Large intestine (tissue), 12 donors: ENCODE measurements around the gene RESF1. TPM values are rescaled to one million over a fixed set of nuclear protein-coding genes. Genes with fewer than 3 reads are reported as not detected.

Experiments
- DNase-seq, 2 donors: peaks; one replicate each; pipeline versions ENCODE4 v3.0.0 to v3.0.0-alpha.2; 2013
- H3K27ac ChIP-seq: one replicate; pipeline ENCODE4 v1.5.1; 2013; ENCODE audit warnings: low read length
- H3K27me3 ChIP-seq: 2 replicates; pipeline ENCODE4 v1.6.1; 2013; ENCODE audit warnings: low read length; ENCODE audit not compliant: control insufficient read depth, insufficient read depth
- H3K36me3 ChIP-seq: 2 replicates; pipeline ENCODE4 v1.6.1; 2013; ENCODE audit warnings: low read length; ENCODE audit not compliant: control insufficient read depth, insufficient read depth
- H3K4me1 ChIP-seq: one replicate; pipeline ENCODE4 v1.6.1; 2013; ENCODE audit warnings: low read length; ENCODE audit not compliant: control insufficient read depth, insufficient read depth
- H3K4me3 ChIP-seq: one replicate; pipeline ENCODE4 v1.5.1; 2013; ENCODE audit warnings: low read length
- H3K9me3 ChIP-seq: one replicate; pipeline ENCODE4 v1.6.1; 2013; ENCODE audit warnings: mild to moderate bottlenecking, low read depth, low read length, moderate library complexity; ENCODE audit not compliant: control insufficient read depth
- WGBS: methylation state at CpG from one replicate; pipeline ENCODE4 v1.1.5; 2013; ENCODE audit warnings: low lambda C conversion rate; ENCODE audit not compliant: insufficient coverage; 5-methylcytosine and 5-hydroxymethylcytosine counted together
- long read RNA-seq, 11 donors: transcript quantifications; one replicate each; lab custom pipeline, GENCODE V29; 2026
- polyA plus RNA-seq: library from polyadenylated mRNA; unstranded; fragments of 120-200 nt; gene quantifications from one replicate; pipeline ENCODE4 v1.2.1, GENCODE V29; 2013

RESF1 gene, protein sequence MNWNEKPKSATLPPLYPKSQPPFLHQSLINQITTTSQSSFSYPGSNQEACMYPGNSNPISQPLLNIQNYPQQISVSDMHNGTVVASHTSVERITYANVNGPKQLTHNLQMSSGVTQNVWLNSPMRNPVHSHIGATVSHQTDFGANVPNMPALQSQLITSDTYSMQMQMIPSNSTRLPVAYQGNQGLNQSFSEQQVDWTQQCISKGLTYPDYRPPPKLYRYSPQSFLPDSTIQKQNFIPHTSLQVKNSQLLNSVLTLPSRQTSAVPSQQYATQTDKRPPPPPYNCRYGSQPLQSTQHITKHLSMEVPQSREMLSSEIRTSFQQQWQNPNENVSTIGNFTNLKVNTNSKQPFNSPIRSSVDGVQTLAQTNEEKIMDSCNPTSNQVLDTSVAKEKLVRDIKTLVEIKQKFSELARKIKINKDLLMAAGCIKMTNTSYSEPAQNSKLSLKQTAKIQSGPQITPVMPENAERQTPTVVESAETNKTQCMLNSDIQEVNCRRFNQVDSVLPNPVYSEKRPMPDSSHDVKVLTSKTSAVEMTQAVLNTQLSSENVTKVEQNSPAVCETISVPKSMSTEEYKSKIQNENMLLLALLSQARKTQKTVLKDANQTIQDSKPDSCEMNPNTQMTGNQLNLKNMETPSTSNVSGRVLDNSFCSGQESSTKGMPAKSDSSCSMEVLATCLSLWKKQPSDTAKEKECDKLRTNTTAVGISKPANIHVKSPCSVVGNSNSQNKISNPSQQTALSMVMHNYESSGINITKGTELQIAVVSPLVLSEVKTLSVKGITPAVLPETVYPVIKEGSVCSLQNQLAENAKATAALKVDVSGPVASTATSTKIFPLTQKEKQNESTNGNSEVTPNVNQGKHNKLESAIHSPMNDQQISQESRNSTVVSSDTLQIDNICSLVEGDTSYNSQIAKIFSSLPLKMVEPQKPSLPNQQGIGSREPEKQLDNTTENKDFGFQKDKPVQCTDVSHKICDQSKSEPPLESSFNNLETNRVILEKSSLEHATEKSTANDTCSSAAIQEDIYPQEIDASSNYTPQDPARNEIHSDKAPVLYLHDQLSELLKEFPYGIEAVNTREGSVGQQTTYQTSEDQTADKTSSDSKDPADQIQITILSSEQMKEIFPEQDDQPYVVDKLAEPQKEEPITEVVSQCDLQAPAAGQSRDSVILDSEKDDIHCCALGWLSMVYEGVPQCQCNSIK (N-terminal part only)
- polyA plus RNA-seq: 68.6 TPM
- long read RNA-seq, donor 1, partial matches to known transcripts: 10 of 14 reads
- long read RNA-seq, donor 1, other reads (novel, unspliced or antisense): 0 of 14 reads
- long read RNA-seq, donor 2, transcript KIAA1551-208 (2 exons, 883 nt): major isoform, 8 of 30 reads
- long read RNA-seq, donor 2, partial matches to known transcripts: 21 of 30 reads
- long read RNA-seq, donor 2, other reads (novel, unspliced or antisense): 0 of 30 reads
- long read RNA-seq, donor 3: 0 reads
- long read RNA-seq, donor 4, partial matches to known transcripts: 0 of 5 reads
- long read RNA-seq, donor 4, other reads (novel, unspliced or antisense): 0 of 5 reads
- long read RNA-seq, donor 5, partial matches to known transcripts: 6 of 8 reads
- long read RNA-seq, donor 5, other reads (novel, unspliced or antisense): 0 of 8 reads
- long read RNA-seq, donor 6, transcript KIAA1551-208 (2 exons, 883 nt): major isoform, 7 of 37 reads
- long read RNA-seq, donor 6, partial matches to known transcripts: 26 of 37 reads
- long read RNA-seq, donor 6, other reads (novel, unspliced or antisense): 0 of 37 reads
- long read RNA-seq, donor 7: 0 reads
- long read RNA-seq, donor 8, transcript KIAA1551-208 (2 exons, 883 nt): major isoform, 7 of 34 reads
- long read RNA-seq, donor 8, partial matches to known transcripts: 23 of 34 reads
- long read RNA-seq, donor 8, other reads (novel, unspliced or antisense): 0 of 34 reads
- long read RNA-seq, donor 9, partial matches to known transcripts: 12 of 16 reads
- long read RNA-seq, donor 9, other reads (novel, unspliced or antisense): 0 of 16 reads
- long read RNA-seq, donor 10, full-length matches to known transcripts: 6 of 18 reads
- long read RNA-seq, donor 10, partial matches to known transcripts: 12 of 18 reads
- long read RNA-seq, donor 10, other reads (novel, unspliced or antisense): 0 of 18 reads
- long read RNA-seq, donor 11, partial matches to known transcripts: 8 of 12 reads
- long read RNA-seq, donor 11, other reads (novel, unspliced or antisense): 0 of 12 reads

DNA sequence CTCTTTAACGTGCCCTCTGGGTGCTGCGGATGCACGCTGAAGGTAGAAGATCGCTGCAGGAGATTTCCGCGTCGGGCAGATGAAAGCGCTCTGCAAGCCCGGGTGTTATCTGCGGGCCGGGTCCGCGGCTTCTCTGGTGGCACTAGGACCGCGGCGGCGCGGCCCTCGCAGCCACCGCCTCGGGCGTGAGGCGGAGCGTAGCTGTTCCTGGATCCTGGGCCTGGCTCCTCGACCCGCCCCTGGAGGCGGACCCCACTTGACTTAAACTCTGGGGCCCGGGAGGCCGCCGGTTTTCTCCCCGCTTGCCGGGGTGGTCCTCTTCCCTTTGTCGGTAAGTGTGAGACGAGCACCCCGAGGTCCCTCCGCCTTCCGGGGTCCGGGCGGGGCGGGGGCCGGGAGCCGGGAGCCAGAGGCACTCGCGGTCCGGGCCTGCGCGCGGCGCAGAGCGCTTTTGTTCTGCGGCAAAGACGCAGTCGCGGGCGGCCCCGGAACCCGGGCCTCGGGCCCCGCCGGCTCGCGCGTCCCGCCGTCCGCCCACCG lies at the start of gene RESF1:
RESF1 (plus strand) TSS at position 255 of the 540 bp plus-strand sequence. CDS start 21,541 bp downstream, outside the sequence.
- Histone ChIP-seq H3K27me3 (no peaks in the 10 kb centered on the region), H3K4me1 (peaks cover 21% of the 10 kb centered on the region), H3K36me3 (peaks cover 17% of the 10 kb centered on the region), H3K9me3 (no peaks in the 10 kb centered on the region), H3K4me3 (peak within 1 kb of the TSS; percentile 60), H3K27ac (peak within 1 kb of the TSS; percentile 93)
- DNase-seq: peak; percentile 93 to 97
- WGBS: 0% methylated on average over 2 of the region's 67 CpGs

DNA sequence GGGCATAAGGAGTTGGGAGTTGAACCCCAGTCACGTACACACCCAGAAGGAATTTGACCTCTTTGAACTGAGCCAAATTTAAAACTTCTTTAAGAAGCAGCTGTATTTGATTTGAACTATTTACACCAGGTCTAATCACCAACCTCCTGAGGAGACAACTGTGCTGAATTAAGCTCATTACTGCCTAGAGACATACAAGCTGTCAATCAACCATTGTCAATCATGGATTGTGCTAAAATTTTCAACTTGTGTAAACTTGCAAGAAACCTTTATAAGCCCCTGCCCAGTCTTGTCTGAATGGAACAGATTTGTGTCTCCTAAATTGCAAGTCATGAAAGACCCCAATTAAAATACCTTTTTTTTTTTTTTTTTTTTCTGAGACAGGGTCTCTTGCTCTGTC lies 44.3 kb upstream of the RESF1 start:
- Histone ChIP-seq H3K9me3 (peaks cover 15% of the 10 kb centered on the region), H3K4me3 (no peak overlapping the region), H3K4me1 (no peaks in the 10 kb centered on the region), H3K27ac (no peak overlapping the region), H3K36me3 (no peaks in the 10 kb centered on the region), H3K27me3 (no peaks in the 10 kb centered on the region)
- no peak for DNase-seq
- WGBS: no CpG with 5 or more reads among the region's 1 CpG

DNA sequence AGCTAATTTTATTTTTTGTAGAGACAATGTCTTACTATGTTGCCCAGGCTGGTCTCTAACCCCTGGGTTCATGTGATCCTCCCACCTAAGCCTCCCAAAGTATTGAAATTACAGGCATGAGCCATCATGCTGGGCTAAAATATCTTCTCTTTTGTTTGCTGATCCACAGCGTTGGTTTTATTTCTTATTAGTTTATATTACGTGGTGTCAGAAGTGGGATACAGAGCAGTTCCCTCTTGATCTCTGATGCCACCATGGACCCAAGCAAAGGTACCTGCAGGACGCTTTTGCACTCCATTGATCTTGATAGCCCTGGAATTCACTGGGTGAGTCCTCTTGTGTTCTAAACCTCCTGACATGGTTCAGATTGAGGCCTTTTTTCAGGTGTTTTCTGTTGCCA lies 43.8 kb upstream of the RESF1 start:
- Histone ChIP-seq H3K4me1 (no peaks in the 10 kb centered on the region), H3K27me3 (no peaks in the 10 kb centered on the region), H3K36me3 (no peaks in the 10 kb centered on the region), H3K27ac (no peak overlapping the region), H3K9me3 (peaks cover 15% of the 10 kb centered on the region), H3K4me3 (no peak overlapping the region)
- DNase-seq: no peak
- WGBS: 100% methylated on average over 1 of the region's 3 CpGs

DNA sequence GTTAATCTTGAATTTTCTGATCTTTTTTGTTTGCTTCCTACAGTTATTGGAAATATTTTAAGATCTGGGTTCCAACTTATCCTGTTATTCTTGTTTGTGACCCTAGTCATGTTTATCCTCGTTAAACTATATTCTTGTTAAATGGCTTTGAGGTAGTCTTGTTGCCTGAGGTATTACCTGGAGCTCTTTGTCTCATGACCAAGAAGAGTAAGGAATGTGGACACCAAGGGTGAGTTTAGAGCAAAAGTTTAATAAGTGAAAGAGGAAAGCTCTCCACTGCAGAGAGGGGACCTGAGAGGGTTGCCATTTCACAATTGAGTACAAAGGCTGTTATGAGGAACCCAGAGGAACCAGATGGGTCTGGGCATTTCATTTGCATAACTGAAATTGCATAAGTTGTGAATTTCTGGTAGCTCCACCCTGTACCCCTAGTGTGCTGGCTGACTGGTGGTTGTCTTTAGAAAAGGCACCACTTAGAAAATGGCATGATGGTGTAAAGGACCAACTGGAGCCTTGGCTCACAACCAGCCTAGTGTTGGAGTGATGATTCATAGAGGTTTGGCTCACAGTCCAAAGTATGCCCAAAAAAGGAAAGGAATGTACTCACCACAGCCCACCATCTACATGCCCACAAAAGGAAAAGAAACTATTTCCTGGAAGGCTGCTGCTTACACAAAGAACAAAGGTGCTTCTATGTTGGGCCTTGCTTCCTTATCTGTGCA lies 36.7 kb upstream of the RESF1 start:
- WGBS: no CpG with 5 or more reads among the region's 1 CpG
- no peak for DNase-seq
- H3K27ac ChIP-seq: no peak overlapping the region

DNA sequence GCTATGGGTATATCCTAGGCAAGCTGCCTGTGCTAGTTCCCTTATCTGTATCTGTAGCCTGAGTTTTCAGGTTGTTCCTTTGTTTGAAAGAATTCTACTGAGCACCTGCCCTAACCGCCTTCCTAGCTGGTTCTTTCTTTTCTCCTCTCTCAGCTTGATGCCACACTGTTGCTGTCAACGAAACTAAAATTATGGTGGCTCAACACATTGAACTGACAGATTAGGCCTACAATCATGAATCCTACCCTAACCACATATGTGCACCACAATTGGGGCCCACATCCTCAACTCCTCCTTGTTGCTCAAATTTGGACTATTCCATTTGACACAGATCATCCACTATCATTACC lies 36.2 kb upstream of the RESF1 start:
- WGBS: 100% methylated on average over 1 of the region's 2 CpGs
- H3K27ac ChIP-seq: no peak overlapping the region
- no peak for DNase-seq

More for the DNA sequence above, 36.7 kb upstream of the RESF1 start:
- peaks cover 9% of the 10 kb centered on the region for H3K9me3 ChIP-seq
- no peaks in the 10 kb centered on the region for H3K36me3 ChIP-seq
- H3K27me3 ChIP-seq: no peaks in the 10 kb centered on the region
- no peak overlapping the region for H3K4me3 ChIP-seq
- no peaks in the 10 kb centered on the region for H3K4me1 ChIP-seq

DNA sequence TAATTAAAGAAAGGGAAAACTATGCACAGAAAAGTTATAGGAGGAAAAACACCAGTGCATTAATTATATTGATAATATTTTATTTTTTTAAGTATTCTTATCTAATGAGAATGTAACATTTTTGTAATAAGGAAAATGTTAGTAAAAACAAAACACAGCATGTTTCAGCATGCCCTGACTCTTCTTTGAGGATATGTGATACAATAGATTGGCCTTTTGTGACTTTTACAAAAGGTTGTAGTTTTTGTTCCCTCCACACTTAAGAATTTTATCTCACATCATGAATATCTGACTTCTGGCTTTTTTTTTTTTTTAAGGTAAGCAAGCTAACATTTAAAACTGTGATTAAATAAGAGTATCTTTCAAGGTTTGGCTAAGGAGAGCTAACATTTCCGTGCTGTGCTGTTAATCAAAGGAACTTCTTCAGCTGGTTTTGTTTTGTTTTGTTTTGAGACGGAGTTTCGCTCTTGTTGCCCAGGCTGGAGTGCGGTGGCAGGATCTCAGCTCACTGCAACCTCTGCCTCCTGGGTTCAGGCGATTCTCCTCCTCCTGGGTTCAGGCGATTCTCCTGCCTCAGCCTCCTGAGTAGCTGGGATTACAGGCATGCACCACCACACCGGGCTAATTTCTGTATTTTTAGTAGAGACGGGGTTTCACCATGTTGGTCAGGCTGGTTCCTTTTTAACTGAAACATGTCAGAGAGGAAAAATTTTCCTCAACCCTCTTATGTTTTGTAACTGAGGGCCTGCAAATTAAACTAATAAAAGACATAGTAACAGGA lies 30.8 kb upstream of the RESF1 start:
- H3K4me1 ChIP-seq: no peaks in the 10 kb centered on the region
- H3K27me3 ChIP-seq: no peaks in the 10 kb centered on the region
- H3K36me3 ChIP-seq: no peaks in the 10 kb centered on the region
- WGBS: 100% methylated on average over 2 of the region's 8 CpGs
- no peak overlapping the region for H3K27ac ChIP-seq
- no peak overlapping the region for H3K4me3 ChIP-seq
- no peaks in the 10 kb centered on the region for H3K9me3 ChIP-seq
- DNase-seq: no peak

More for the DNA sequence above, 36.2 kb upstream of the RESF1 start:
- Histone ChIP-seq H3K4me1 (no peaks in the 10 kb centered on the region), H3K36me3 (no peaks in the 10 kb centered on the region), H3K4me3 (no peak overlapping the region), H3K27me3 (no peaks in the 10 kb centered on the region), H3K9me3 (peaks cover 9% of the 10 kb centered on the region)

DNA sequence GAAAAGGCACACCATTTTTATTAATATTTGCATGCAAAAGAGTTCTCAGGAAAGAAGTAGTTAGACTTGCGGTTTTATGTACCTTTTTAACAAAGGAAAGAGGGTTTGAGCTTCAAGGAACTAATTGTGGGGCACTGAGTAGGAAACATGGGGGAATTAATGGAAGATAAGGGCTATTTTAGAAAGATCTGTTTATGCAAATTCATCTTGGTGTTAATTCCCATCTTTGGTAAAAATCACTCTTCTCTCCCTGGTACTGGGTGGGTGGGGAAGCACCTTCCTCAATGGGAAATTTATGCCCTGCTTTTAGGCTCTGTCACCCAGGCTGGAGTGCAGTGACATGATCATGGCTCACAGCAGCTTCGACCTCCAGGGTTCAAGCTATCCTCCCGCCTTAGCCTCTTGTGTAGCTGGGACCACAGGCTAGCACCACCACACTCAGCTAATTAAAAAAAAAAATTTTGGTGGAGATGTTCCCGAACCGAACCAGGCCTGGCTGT lies 30.1 kb upstream of the RESF1 start:
- no peak overlapping the region for H3K4me3 ChIP-seq
- no peaks in the 10 kb centered on the region for H3K4me1 ChIP-seq
- peaks cover 2% of the 10 kb centered on the region for H3K9me3 ChIP-seq
- no peak overlapping the region for H3K27ac ChIP-seq
- 87% methylated on average over 3 of the region's 5 CpGs for WGBS
- H3K36me3 ChIP-seq: no peaks in the 10 kb centered on the region
- no peaks in the 10 kb centered on the region for H3K27me3 ChIP-seq
- DNase-seq: no peak
